Activated CD4-positive, alpha-beta memory T cell treated with anti-CD3 and anti-CD28 coated beads for 36 hours (primary cell): ENCODE measurements around the gene PRSS38. TPM values are rescaled to one million over a fixed set of nuclear protein-coding genes. Genes with fewer than 3 reads are reported as not detected.

Experiments used
- CTCF ChIA-PET: fragments of 350-600 bp; sonication (Branson Sonifier 250); formaldehyde crosslinking; loops from one replicate; lab custom pipeline; 2021; ENCODE audit warnings: antibody characterized with exemption, inconsistent platforms; lab: Charles Lee
- POLR2A ChIA-PET: fragments of 350-600 bp; sonication (Branson Sonifier 250); formaldehyde crosslinking; loops from one replicate; lab custom pipeline; 2021; ENCODE audit warnings: antibody characterized with exemption; lab: Charles Lee
- DNase-seq: peaks from one replicate; pipeline ENCODE4 v3.0.0-alpha.2; 2020
- H3K27ac Mint-ChIP-seq: one replicate; pipeline ENCODE4 v1.8.0; 2021; ENCODE audit warnings: mixed read lengths
- H3K27me3 Mint-ChIP-seq: one replicate; pipeline ENCODE4 v1.8.0; 2021; ENCODE audit warnings: mixed read lengths
- H3K36me3 Mint-ChIP-seq: one replicate; pipeline ENCODE4 v1.8.0; 2021; ENCODE audit warnings: mixed read lengths
- H3K4me1 Mint-ChIP-seq: one replicate; pipeline ENCODE4 v1.8.0; 2021; ENCODE audit warnings: low read depth, mixed read lengths
- H3K4me3 Mint-ChIP-seq: one replicate; pipeline ENCODE4 v1.8.0; 2021; ENCODE audit warnings: mild to moderate bottlenecking, mixed read lengths
- H3K9me3 Mint-ChIP-seq: one replicate; pipeline ENCODE4 v1.8.0; 2021; ENCODE audit warnings: mixed read lengths
- intact Hi-C: fragments of 100-400 bp; cut with micrococcal nuclease; formaldehyde crosslinking; loops from one replicate; pipeline ENCODE4 v1.15.1; 2023
- total RNA-seq, 2 experiments: library from RNA; stranded (reverse); gene quantifications; one replicate each; pipeline ENCODE4 v1.2.3, GENCODE V29; 2021

The PRSS38 gene
- total RNA-seq, 2 experiments from 2014 or later, result not detected

DNA sequence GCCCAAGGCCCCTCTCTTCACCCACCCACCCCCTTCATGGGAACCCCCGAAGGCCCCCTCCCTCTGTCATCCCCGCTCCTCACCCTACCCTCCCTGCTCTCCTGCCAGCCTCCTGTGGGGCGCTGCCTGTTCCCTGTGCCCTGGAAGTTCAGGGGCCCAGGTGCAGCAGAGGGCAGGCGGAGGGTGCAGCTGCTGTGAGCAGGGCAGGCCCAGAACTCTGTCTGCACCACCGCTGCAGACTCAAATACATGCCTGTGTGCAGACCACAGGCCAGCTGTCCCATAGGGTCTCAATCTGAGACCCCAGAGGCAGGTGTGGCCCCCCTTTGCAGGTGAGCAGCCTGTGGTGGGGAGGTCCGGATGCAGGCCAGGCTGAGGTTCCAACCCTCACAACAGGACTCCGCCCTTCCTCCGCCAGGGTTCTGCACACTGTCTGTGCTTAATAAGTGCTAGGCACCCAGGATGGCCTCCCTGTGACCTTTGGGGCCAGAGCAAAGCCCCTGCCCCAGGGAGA is 69.7 kb downstream of the PRSS38 start:
- ChIA-PET CTCF (no interaction called here), POLR2A (interaction anchor here (0.6 kb wide), 1 partner anchor 63 kb away, joined by 3 read pairs; no protein-coding TSS in a partner anchor)
- intact Hi-C loops, result loop anchor here (10.0 kb wide), 1 partner anchor 120 kb away; no protein-coding TSS in a partner anchor
- Mint-ChIP-seq H3K4me3 (peak overlapping the region; percentile 2), H3K4me1 (peaks cover 22% of the 10 kb centered on the region), H3K27me3 (no peaks in the 10 kb centered on the region), H3K9me3 (no peaks in the 10 kb centered on the region), H3K36me3 (no peaks in the 10 kb centered on the region), H3K27ac (no peak overlapping the region)
- peak; percentile 46 for DNase-seq

DNA sequence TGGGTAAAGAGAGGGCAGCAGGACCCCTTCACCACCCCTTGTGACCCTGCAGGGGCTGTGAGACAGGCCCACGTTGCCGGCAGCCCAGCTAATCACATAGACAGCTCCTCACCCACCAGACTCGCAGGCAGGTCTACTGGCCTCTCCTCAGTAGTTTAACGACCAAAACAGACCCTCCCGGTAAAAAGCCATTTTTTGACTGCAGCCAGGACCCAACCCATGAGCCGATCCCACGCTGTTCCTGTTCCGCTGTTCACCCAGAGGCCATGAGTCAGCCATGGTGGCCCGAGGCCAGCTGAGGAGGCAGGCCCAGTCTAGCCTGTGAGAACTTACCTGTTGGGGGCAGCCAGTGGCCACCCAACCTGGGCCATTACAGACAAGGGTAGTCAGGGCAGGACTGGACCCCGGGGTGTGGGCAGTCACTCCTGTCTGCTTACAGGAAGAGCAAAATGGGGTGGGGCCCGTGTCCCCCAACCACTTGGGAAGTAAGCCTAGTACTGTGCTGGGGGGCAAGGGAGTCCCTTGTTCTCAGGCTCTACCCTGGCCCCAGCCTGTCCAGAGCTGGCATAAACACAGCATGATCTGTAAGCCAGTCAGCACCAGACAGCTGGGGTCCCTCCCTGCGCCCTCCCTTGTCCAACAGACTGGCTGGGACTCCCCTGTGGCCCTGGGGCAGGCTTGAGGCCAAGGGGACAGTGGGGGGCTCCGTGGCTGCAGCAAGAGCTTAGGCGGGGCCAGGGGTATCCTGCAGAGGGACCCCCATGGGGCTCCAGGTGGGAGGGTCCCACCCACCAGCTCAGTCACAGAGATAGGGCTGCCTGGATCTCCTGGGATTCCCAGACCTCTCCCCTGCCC is 70.4 kb downstream of the PRSS38 start:
- Mint-ChIP-seq H3K27me3 (no peaks in the 10 kb centered on the region), H3K36me3 (no peaks in the 10 kb centered on the region), H3K4me3 (peak overlapping the region; percentile 2), H3K4me1 (peaks cover 22% of the 10 kb centered on the region), H3K27ac (peak overlapping the region; percentile 28), H3K9me3 (no peaks in the 10 kb centered on the region)
- CTCF ChIA-PET, result no interaction called here
- POLR2A ChIA-PET, result no interaction called here
- peak; percentile 39 for DNase-seq
- intact Hi-C loops, result loop anchor here (10.0 kb wide), 1 partner anchor 121 kb away; no protein-coding TSS in a partner anchor

DNA sequence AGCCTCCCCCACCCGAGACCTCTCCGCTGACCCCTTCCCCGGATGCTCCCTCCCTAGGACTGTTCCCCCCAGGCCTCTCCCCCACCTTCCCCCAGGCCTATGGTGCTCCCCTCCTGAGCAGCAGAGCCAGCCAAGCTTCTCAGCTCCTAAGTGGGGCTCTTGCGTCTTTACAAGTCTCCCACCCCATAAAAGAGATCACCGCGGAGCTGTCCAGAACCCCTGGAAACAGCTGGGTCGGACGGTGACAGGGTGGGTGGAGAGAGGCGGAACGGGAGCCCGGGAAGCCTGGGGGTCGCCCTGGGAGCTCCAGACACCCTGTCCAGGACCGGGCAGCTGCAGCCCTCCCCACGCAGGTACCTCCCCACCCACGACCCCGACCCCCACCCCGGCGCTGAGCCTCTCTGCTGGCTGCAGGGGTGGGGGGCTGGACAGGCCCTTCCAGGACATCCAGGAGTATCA is 71.1 kb downstream of the PRSS38 start:
- no peak for DNase-seq
- no peaks in the 10 kb centered on the region for H3K9me3 Mint-ChIP-seq
- H3K4me3 Mint-ChIP-seq, result no peak overlapping the region
- intact Hi-C loops, result loop anchor here (10.0 kb wide), 1 partner anchor 122 kb away; no protein-coding TSS in a partner anchor
- no peaks in the 10 kb centered on the region for H3K27me3 Mint-ChIP-seq
- ChIA-PET POLR2A (no interaction called here), CTCF (no interaction called here)
- peaks cover 22% of the 10 kb centered on the region for H3K4me1 Mint-ChIP-seq
- no peak overlapping the region for H3K27ac Mint-ChIP-seq
- no peaks in the 10 kb centered on the region for H3K36me3 Mint-ChIP-seq

DNA sequence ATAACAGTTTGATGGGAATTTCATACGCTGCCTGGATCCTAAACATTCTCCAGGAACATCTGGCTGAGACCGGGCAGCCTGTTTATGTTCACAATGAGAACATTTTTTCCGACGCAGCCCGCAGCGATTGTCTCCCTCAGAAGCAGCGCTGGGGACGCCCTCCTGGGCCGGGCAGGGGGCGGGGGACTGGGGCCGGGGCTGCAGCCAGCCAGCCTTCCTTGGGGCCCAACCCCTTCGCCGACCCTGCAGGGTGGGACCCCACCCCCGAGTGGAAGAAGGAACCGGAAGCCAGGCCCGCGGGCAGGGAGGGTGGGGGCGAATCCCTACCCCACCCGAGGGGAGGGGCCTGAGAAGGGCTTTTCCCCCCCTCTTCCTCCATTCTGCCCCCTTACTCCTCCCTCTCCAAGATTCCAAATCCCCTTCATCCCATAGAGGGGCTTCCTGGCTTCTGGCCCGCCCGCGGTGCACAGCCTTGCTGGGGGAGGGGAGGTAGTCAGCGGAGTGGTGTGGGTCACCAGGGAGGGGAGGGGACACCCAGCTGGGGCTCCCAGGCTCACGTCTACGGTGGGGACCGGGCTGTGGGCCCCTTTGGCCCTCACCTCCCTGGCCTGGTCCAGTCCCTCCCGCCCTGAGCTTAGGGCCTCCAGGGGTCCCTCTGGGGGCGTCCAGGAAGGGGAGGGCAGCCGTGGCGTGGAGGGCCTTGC is 71.7 kb downstream of the PRSS38 start:
- CTCF ChIA-PET, result no interaction called here
- Mint-ChIP-seq H3K27ac (no peak overlapping the region), H3K4me3 (no peak overlapping the region)

DNA sequence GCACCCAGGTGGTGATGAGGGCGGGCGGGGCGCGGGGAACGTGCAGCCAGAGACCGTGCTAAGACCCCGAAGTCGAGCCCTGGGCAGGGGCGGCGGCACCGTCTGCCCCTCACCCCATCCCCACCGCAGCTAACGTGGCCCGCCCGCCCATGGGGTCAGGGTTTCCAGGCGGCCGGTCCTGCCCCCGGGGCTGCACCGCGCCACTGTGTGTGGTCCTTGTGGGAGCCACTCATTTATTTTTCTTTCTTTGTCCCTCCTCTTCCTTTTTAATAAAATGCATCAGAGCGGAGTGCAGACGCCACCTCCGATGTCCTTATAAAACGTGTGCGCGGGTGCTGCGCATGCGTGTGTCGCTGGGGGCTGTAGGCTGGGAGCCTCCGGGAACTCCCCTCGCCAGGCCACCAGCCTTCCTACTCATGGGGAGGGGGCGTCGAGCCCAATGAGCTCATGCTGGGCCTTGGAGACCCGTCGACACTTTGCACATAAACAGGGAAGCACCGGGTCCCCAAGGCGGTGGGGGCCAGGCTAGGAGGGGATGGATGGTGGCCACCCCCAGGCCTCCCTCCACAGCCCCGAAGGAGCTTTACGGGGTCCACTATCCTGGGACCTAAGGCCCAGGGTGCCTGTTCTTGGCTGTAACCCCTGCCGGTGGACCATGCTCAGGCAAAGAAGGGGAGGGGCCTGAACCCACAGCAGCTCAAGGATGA is 72.4 kb downstream of the PRSS38 start:
- ChIA-PET POLR2A (no interaction called here), CTCF (no interaction called here)
- H3K4me3 Mint-ChIP-seq, result peak overlapping the region; percentile 32
- H3K4me1 Mint-ChIP-seq, result peaks cover 20% of the 10 kb centered on the region
- H3K27ac Mint-ChIP-seq, result peak overlapping the region; percentile 54
- H3K27me3 Mint-ChIP-seq, result no peaks in the 10 kb centered on the region
- H3K36me3 Mint-ChIP-seq, result no peaks in the 10 kb centered on the region
- H3K9me3 Mint-ChIP-seq, result no peaks in the 10 kb centered on the region
- DNase-seq, result peak; percentile 37
- intact Hi-C loops, result loop anchor here (10.0 kb wide), 1 partner anchor 123 kb away; no protein-coding TSS in a partner anchor

More for the DNA sequence above, 71.7 kb downstream of the PRSS38 start:
- DNase-seq, result peak; percentile 40
- Mint-ChIP-seq H3K27me3 (no peaks in the 10 kb centered on the region), H3K9me3 (no peaks in the 10 kb centered on the region), H3K36me3 (no peaks in the 10 kb centered on the region), H3K4me1 (peaks cover 22% of the 10 kb centered on the region)
- POLR2A ChIA-PET, result no interaction called here
- intact Hi-C loops, result loop anchor here (10.0 kb wide), 1 partner anchor 122 kb away; no protein-coding TSS in a partner anchor

DNA sequence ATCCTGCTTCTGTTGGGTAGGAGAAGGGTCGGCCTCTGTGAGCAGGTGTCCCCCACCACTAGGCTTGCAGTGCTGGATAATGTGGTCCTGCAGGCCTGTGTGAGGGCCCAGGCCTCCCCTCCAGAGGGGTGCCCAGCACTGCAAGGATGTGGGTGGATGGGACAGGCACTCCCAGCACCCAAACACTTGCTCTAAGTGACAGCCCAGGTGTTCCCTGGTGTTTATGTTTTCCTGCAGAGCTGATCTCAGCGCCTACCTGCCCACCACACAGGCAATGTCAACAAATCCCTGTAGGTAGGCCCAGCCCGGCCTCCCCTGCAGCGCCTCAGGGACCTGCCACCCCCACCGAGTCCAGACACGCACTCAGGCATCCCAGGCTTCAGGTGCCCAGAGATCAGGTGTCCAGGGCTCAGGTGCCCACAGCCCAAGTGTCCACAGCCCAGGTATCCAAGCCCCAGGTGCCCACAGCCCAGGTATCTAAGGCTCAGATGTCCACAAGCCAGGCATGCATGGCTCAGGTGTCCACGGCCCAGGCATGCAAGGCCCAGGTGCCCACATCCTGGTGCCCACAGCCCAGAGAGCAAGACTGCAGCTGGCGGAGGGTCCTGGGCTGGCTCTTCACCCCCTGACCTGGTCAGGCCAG is 73.0 kb downstream of the PRSS38 start:
- H3K4me1 Mint-ChIP-seq, result peaks cover 20% of the 10 kb centered on the region
- no peaks in the 10 kb centered on the region for H3K9me3 Mint-ChIP-seq
- intact Hi-C loops, result loop anchor here (10.0 kb wide), 1 partner anchor 124 kb away; no protein-coding TSS in a partner anchor
- DNase-seq, result peak; percentile 9
- no peak overlapping the region for H3K4me3 Mint-ChIP-seq
- peak overlapping the region; percentile 13 for H3K27ac Mint-ChIP-seq
- CTCF ChIA-PET, result no interaction called here
- H3K27me3 Mint-ChIP-seq, result no peaks in the 10 kb centered on the region
- no peaks in the 10 kb centered on the region for H3K36me3 Mint-ChIP-seq
- POLR2A ChIA-PET, result no interaction called here

DNA sequence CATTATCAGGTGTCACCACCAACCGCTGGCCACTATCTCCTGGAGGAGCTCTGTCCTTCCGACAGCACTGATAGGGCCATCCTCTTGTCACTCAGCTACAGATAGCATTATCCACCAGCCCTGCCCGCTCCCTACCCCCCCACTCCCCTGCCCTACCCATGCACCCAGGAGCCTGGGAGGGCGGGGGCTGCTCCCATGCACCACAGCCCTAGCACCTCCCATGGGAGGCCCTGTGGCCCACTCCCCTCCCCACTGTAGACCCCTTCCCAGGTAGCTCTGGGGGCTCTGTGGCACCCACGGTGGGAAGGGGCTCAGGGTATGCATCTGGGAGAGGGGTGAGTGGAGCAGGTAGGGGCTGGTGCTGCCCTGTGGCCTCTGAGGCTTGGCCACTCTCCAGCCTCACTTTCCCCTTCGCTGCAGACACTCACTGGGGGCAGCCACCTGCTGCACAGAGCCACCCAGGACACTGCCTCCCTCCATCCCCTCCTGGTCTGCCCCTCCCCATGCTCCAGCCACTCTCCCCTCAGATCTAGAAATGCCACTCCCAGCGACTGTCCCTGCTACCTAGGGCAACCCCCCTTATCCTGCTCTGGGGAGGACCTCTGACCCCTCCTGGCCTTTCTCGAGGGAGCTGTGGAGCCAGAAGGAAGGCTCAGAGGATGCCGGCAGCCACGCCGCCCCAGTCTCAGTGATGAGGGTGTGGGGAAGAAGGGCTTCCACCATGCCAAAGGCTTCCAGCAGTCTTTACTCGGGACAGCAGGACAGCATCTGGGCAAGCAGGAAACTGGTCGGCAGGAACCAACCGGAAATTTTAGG is 73.8 kb downstream of the PRSS38 start:
- peak; percentile 7 for DNase-seq
- intact Hi-C loops, result loop anchor here (10.0 kb wide), 1 partner anchor 124 kb away; no protein-coding TSS in a partner anchor
- peaks cover 17% of the 10 kb centered on the region for H3K4me1 Mint-ChIP-seq
- H3K9me3 Mint-ChIP-seq, result no peaks in the 10 kb centered on the region
- ChIA-PET POLR2A (no interaction called here), CTCF (no interaction called here)
- no peaks in the 10 kb centered on the region for H3K27me3 Mint-ChIP-seq
- no peak overlapping the region for H3K4me3 Mint-ChIP-seq
- H3K27ac Mint-ChIP-seq, result no peak overlapping the region
- no peaks in the 10 kb centered on the region for H3K36me3 Mint-ChIP-seq

DNA sequence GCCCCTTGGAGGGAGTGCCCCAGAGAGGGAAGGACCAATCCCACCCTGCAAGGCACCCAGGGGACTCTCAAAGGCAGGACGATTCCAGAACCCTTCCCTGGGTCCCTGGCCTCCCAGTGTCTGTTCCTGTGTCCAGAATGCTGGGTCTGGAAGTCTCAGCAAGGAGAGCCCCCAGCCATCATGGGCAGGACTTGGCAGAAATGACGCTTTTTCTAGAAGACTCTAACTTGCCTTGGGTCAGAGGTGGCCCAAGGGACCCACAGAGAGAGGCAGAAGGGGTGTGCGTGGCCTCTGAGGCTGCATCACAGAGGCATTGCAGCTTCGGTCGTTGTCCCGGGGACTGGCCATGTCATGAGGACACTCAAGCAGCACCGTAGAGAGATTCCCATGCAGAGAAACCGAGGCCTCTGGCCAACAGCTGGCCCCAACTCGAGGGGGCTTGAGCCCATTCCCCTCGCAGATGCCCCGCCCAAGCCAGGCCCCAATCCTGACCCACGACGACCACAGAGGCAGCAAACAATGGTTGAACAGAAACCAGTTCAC is 74.5 kb downstream of the PRSS38 start:
- no peak overlapping the region for H3K4me3 Mint-ChIP-seq
- ChIA-PET CTCF (no interaction called here), POLR2A (no interaction called here)
- no peaks in the 10 kb centered on the region for H3K27me3 Mint-ChIP-seq
- no peaks in the 10 kb centered on the region for H3K36me3 Mint-ChIP-seq
- DNase-seq, result peak; percentile 6
- no peak overlapping the region for H3K27ac Mint-ChIP-seq
- H3K9me3 Mint-ChIP-seq, result no peaks in the 10 kb centered on the region
- peaks cover 12% of the 10 kb centered on the region for H3K4me1 Mint-ChIP-seq
- intact Hi-C loops, result loop anchor here (10.0 kb wide), 1 partner anchor 125 kb away; no protein-coding TSS in a partner anchor

DNA sequence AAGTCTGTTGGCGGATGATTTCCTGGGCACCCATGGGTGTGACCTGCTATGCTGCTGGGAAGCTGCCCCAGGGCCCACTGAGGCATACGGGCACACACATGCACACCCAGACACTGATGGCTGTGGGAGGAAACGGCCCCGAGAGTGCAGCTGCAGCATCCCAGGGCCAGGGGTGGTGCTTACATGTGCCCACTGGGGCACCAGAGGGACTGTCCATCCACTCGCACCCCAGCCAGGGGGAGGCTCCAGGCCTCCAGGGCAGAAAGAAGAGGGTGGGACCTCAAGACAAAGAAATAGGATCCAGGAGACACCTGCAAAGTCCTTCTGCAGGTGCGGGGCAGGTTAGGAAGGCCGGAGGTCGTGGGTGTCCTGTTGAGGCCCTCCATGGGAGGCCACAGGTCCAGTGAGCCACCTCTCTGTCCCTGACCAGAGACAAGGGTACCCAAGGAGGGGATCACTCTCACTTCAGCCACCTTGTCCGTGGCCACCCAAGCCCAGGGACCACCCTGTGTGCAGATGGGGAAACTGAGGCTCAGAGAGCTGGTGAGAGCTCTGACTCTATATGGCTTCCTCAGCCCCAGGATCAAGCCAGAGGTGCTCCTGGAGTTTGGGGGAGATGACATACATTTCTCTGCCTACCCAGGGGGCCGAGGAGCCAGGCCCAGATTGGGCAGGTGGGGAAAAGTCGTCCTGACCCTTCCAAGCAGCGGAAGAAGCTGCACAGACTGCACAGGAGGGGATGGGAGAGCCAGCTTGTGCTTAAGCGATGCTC is 75.2 kb downstream of the PRSS38 start:
- no peaks in the 10 kb centered on the region for H3K27me3 Mint-ChIP-seq
- intact Hi-C loops, result no loop called here
- peak; percentile 7 for DNase-seq
- no peaks in the 10 kb centered on the region for H3K36me3 Mint-ChIP-seq
- POLR2A ChIA-PET, result no interaction called here
- H3K27ac Mint-ChIP-seq, result no peak overlapping the region
- H3K9me3 Mint-ChIP-seq, result no peaks in the 10 kb centered on the region
- H3K4me3 Mint-ChIP-seq, result no peak overlapping the region
- CTCF ChIA-PET, result no interaction called here
- H3K4me1 Mint-ChIP-seq, result peaks cover 6% of the 10 kb centered on the region
